ENCODE measurements around the gene SMAP2.
"Not testable (repeated sequence)": the region's sequence is repeated elsewhere in the genome, so short reads cannot be mapped to it uniquely, and the experiment has no call there.

Gene SMAP2

GRCh38 chr1:40373323-40374283 is at the start of gene SMAP2:
TSS of gene SMAP2 (plus strand) at chr1:40373727. CDS start at chr1:40374121, 394 bp downstream.
- DNase-seq (ENCODE audit: low spot score), result peak; percentile 94

GRCh38 chr1:40331403-40331802 is 42.1 kb upstream of the SMAP2 start:
- DNase-seq (ENCODE audit: low spot score), result not testable (repeated sequence)

- DNase-seq (ENCODE audit: low spot score), result no peak
Observed at GRCh38 chr1:40332695-40333094, 40.8 kb upstream of the SMAP2 start.

GRCh38 chr1:40337443-40337842 is 36.1 kb upstream of the SMAP2 start:
- no peak for DNase-seq (ENCODE audit: low spot score)

- peak; percentile 85 for DNase-seq (ENCODE audit: low spot score)
Observed at GRCh38 chr1:40338745-40339419, 34.6 kb upstream of the SMAP2 start.

GRCh38 chr1:40339420-40340323 is 33.9 kb upstream of the SMAP2 start:
- DNase-seq (ENCODE audit: low spot score), result no peak

GRCh38 chr1:40341491-40342380 is 31.8 kb upstream of the SMAP2 start:
- no peak for DNase-seq (ENCODE audit: low spot score)

- not testable (repeated sequence) for DNase-seq (ENCODE audit: low spot score)
Observed at GRCh38 chr1:40342381-40342717, 31.2 kb upstream of the SMAP2 start.

- no peak for DNase-seq (ENCODE audit: low spot score)
Observed at GRCh38 chr1:40344597-40344996, 28.9 kb upstream of the SMAP2 start.

GRCh38 chr1:40350391-40350790 is 23.1 kb upstream of the SMAP2 start:
- DNase-seq (ENCODE audit: low spot score), result no peak

GRCh38 chr1:40351124-40351523 is 22.4 kb upstream of the SMAP2 start:
- DNase-seq (ENCODE audit: low spot score), result no peak

- DNase-seq (ENCODE audit: low spot score), result no peak
Observed at GRCh38 chr1:40352126-40352525, 21.4 kb upstream of the SMAP2 start.

- DNase-seq (ENCODE audit: low spot score), result no peak
Observed at GRCh38 chr1:40353082-40353481, 20.4 kb upstream of the SMAP2 start.

- DNase-seq (ENCODE audit: low spot score), result no peak
Observed at GRCh38 chr1:40357625-40358024, 15.9 kb upstream of the SMAP2 start.

- DNase-seq (ENCODE audit: low spot score), result no peak
Observed at GRCh38 chr1:40360631-40361030, 12.9 kb upstream of the SMAP2 start.

- DNase-seq (ENCODE audit: low spot score), result no peak
Observed at GRCh38 chr1:40361201-40361600, 12.3 kb upstream of the SMAP2 start.

- no peak for DNase-seq (ENCODE audit: low spot score)
Observed at GRCh38 chr1:40361637-40362036, 11.9 kb upstream of the SMAP2 start.

- no peak for DNase-seq (ENCODE audit: low spot score)
Observed at GRCh38 chr1:40362199-40362598, 11.3 kb upstream of the SMAP2 start.

- DNase-seq (ENCODE audit: low spot score), result no peak
Observed at GRCh38 chr1:40362699-40363098, 10.8 kb upstream of the SMAP2 start.

- no peak for DNase-seq (ENCODE audit: low spot score)
Observed at GRCh38 chr1:40363721-40364120, 9.8 kb upstream of the SMAP2 start.

GRCh38 chr1:40371707-40372258 is 1.7 kb upstream of the SMAP2 start:
- DNase-seq (ENCODE audit: low spot score), result no peak

Measured in hematopoietic multipotent progenitor cell treated with erythropoietin and hydrocortisone succinate and interleukin-3 and kit ligand, for 17 days (in vitro differentiated cells).